Measurements from ENCODE around the gene CEND1.

Gene CEND1

DNA sequence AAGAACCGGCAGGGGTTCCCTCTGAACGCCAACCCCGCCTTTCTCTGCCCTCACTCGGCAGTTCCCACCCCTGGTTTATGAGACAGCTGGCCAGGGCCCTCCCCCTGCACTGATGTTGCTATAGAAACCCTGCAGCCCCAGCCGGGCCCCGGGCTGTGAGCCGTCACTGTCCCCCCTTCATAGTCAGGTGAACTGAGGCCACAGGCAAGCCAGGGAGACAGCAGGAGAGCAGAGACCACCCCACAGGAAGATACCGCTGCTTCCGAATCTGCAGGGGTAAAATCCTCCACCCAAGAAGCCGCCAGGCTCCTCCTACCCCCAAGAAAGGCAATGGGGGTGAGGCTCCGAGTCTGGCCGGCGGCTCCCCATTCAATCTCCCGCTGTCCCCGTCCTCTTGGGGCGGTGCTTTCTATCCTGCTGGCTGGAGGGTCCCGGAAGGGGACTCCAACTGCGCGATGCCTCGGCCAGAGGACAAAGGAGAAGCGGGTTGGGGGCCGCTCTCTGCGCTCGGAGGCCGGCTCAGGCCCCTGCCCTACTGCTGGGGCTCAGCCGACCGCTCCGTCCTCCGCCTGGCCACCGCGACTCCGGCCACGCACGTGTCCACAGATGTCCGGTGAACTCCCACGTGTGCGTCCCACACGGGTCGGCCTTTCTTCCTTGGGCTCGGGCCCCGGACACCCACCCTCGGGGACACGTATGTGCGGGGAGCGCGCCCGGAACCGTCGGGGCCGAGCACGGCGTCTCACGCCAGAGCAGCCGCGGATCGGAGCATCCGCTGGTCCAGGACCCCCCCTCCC lies 7.6 kb upstream of the CEND1 start:
- FAIRE-seq (peak; percentile 92), DNase-seq (ENCODE audit: insufficient read length, low spot score) (no peak)

DNA sequence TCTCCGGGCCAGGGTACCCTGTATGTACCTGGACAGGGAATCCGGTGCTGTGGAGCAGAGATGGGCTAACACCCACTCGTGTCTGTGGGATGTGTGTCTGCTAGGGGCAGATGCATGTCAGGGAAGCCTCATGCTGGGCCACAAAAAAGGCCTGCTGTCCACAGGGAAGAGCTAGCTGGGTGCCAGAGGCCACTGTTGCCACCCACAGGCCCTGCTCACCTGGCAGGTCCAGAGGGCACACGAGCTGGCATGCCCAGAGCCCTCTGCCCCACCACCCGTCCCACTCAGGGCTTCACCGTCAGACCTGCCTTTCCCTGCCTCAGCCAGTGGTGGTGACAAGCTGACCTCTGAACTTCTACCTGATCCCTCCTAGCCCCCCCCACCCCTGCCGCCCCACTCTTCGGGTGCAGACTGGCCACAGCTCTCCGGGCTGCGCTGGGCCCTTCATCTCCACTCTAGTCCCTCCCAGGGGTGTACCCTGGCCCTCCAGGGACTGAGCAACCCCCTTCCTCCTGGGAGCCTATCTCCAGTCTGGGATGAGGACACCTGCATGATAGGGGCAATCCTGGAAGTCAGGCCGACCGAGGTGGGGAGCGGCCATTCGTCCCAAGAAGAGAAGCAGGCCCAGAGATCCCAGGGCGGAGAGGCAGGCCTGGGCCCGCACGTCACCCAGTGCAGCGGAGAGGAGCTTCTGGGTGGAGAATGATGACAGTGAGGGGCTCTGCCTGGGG lies 6.8 kb upstream of the CEND1 start:
- DNase-seq (ENCODE audit: insufficient read length, low spot score) = no peak
- FAIRE-seq = peak; percentile 63

DNA sequence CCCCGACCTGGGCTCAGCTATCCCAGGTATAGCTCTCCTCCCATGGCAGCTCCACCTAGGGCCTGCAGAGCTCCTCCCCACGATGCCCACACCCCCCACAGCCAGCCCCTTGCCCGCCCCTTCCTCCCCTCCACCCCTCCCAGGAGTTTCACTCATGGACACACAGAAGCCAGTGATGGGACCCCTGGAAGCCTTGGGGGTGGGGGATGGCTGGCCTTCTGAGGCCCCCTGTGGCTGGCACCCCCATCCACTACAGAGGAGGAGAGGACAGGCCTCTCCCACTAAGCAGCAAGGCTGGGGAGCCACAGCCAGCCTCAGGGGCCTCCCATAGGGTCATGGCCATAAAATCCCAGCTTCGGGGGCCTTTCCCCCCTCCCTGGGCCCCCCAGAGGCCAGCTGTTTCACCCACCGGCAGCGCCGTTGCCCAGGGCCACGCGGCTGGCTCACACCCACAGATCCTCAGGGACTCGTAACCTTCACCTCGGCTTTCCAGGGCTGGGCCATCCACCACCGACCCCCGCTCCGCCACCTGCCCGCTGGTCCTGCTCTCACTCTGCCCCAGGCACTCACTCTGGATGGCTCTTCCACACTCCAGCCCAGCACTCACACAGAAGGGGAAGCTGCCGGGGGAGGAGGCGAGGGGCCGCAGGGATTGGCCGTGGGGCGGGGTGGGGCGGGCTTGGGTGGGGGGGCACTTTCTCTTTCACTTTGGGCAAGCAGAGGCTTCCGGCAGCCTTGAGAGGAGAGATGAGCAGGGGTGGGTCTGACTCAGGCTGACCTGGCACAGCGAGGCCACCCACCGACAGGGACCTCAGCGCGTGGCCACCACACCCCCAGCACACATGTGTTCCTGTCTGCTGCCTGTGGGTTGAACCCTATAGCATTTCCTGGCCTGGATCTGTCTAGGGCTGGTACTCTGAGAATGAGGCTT lies 6.0 kb upstream of the CEND1 start:
- FAIRE-seq = peak; percentile 95
- DNase-seq (ENCODE audit: insufficient read length, low spot score) = peak; percentile 90

DNA sequence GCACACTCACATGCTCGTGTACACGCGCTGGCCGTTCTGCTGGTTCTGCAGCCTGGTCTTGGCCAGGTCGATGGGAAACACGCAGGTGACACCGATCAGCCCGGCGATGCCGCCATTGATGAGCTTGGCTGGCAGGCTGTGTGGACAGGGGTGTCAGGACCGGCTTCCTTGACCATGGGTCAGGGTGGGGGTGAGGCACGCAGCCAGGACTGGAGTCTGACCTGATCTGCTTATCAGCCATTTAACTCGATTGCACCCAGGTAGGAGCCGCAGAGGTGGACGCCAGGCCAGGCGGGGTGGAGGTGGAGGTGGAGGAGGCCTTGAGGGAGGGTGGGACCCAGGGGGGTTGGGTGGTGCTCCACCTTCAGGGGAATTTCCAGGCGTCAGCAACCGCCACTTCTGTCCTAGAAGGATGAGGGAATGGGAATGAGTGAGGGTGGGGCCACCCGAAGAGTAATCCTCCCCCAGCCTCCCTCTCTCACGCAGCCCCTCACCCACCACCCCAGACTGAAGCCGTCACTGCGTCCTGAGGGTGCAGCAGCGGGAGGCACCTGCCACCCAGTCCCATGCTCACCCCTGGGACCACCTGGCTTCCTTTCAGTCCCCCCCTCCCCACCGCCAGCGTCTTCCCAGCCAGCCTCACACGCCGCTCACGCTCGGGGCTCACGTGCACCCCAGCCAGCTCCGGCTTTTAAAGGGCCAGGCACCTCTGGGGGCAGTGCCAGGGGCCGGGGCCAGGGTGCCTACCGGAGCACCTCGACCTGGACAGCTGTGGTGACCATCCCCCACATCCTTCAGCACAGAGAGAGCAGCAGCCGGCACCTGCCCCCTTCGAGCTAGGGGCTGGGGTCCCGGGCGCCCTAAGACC lies 5.1 kb upstream of the CEND1 start:
- FAIRE-seq (peak; percentile 69), DNase-seq (ENCODE audit: insufficient read length, low spot score) (no peak)

- DNase-seq (ENCODE audit: insufficient read length, low spot score) (no peak), FAIRE-seq (no peak)
Measured at GRCh38 chr11:794013-794765, 4.3 kb upstream of the CEND1 start.

- DNase-seq (ENCODE audit: insufficient read length, low spot score) (no peak), FAIRE-seq (no peak)
Measured at GRCh38 chr11:793556-793955, 3.7 kb upstream of the CEND1 start.

DNA sequence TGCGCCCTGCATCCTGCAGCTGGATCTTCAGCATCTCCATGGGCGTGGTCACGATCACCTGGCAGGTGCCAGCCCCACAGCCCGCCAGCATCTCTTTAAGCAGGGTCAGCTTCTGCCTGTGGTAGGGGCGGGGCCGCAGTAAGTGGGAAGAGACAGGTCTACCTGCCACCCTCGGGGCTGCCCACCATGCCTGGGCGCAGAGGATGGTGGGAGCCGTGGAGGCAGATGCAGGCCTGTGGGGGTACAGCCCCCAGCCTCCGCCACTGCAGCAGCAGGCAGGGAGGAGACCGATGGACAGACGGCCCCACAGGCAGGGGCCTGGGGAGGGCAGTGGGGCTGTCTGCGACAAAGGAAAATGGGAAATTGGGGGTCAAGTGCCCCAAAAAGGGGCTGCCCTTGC lies 3.0 kb upstream of the CEND1 start:
- DNase-seq (ENCODE audit: insufficient read length, low spot score) = no peak
- no peak for FAIRE-seq

GRCh38 chr11:792535-792821 lies 2.6 kb upstream of the CEND1 start:
- no peak for FAIRE-seq

GRCh38 chr11:791658-792534 lies 2.0 kb upstream of the CEND1 start:
- DNase-seq (ENCODE audit: insufficient read length, low spot score) = no peak
- FAIRE-seq = no peak

More at GRCh38 chr11:792535-792821, 2.6 kb upstream of the CEND1 start:
- DNase-seq (ENCODE audit: insufficient read length, low spot score) = no peak

DNA sequence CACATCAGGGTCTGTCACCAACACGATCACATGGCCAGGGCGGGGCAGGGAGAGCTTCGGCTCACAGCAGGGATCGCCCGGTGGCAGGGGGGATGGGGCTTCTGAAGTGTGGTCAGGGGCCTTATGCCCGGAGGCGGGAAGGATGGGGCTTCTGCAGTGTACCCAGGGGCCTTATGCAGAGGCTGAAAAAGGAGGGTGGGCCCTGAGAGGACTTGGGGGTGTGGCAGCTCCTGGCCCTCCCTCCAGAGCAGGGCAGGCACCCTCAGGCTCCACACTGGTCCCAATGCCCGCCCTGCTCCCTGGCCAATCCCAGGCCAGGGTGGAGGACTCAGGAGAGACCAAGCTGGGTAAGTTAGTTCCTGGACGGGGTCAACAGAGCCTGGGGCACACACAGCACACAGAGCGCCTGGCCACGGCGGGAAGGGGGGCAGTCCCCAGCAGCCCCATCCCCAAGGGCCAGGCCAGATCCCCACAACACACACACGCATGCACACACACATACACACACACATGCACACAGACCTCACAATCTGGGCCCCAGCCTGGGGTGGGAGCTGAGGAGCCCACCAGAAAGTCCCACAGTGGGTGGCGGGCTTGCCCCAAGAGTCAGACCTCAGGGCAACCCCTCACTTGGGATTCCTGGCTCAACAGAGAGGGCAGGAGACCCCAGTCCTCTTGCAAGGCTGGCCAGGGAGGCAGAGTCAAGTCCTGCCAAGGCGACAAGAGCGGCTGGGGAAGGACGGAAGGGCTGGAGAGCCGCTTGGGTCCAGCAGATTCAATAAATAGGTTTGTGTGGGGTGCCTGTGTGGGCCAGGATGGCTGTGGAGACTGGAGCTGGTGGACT lies 1.1 kb upstream of the CEND1 start:
- FAIRE-seq (no peak), DNase-seq (ENCODE audit: insufficient read length, low spot score) (no peak)

GRCh38 chr11:788953-789940 lies 643 bp downstream of the CEND1 start:
- no peak for FAIRE-seq
- no peak for DNase-seq (ENCODE audit: insufficient read length, low spot score)

DNA sequence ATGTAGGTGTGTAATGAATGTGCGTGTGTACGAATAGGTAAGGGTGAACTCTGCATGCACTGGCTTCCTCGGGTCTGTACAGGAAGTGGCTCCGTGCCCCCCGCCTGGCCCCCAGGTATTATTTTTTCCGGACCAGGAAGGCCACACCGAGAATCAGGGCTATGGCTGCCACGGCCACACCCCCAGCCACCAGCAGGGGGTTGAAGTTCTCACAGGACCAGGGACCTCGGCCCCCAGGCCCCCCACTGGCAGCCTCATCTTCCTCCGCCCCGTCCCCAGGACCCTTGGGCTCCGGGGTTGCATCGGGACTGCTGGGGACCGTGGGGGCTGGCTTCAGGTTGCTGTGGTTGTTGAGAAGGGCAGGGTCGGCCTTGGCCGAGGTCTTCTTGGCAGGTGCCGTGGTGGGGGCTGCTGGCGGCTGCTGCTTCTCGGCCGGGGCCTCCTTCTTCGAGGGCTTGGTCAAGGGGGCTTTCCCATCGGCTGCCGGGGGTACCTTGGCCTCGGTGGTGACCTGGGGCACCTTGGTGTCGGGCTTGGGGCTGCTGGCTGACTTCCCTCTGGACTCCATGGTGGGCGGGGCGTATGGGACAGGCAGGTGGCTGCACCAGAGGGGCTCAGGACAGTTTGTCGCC lies 1.8 kb downstream of the CEND1 start:
- peak; percentile 49 for FAIRE-seq
- no peak for DNase-seq (ENCODE audit: insufficient read length, low spot score)

DNA sequence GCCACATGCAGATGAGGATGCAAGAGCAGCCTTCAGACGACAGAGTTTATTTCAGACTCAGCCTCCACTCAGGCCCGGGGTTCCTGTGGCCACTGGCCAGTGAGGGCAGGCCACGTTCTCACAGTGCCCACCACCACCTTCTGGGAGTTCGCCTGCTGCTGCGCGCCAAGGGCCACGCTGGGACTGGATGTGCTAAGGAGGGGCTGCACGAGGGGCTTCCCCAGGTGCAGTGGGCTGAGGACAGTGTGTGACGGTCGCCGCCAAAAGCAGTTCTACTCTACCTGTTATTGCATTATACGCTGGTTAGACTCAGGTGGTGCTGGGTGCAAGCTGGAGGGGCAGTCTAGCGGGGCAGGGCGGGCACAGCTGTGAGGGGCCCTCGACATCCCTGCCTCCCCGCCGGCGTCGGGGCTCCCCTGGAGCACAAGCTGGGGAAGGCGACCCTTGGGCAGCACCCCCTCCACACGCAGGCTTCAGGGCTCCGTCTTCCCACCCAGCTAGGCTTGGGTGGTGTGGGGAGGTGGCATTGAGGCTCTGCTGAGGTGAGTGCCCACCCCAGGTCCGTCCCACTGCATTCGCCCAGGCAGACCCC lies 2.7 kb downstream of the CEND1 start:
- FAIRE-seq = peak; percentile 40
- DNase-seq (ENCODE audit: insufficient read length, low spot score) = no peak

DNA sequence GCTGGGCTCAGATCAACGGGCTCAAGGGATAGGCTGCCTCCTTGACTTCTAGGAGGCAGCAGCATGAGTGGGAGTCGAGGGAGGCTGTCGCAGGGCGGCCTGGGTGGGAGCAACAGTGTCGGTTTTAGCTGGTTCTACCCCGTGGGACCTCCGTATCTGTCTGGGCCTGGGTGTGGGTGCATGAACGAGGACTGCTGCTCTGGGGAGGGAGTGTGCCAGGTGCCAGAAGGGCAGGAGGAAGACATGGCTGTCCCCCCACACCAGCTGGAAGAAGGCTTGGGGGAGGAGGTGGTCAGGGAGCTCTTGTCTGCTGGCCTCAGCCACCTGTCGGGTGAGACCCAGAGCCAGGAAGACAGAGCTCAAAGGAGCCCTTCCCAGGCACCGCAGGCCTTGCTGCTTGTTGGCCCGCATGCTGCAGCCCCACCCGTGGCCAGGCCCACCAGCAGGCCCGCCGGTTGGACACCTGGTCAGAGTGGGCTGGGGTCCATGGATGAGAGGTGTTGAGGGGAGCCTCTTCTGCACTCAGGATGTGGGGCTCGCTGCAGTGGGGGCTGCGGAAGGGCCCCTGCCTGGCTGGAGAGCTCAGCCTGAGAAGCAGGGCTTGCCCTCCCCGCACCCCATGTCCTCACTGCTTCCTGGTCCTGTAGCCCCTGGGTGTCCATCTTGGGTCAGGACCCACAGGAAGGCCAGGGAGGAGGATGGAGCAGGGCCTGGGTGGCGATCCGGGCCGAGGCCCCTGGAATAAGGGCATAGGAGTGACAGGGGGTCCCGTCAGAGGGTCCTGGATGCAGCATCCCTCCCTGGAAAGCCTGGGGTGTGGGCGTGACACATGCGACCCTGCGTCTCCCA lies 3.4 kb downstream of the CEND1 start:
- FAIRE-seq (no peak), DNase-seq (ENCODE audit: insufficient read length, low spot score) (no peak)

DNA sequence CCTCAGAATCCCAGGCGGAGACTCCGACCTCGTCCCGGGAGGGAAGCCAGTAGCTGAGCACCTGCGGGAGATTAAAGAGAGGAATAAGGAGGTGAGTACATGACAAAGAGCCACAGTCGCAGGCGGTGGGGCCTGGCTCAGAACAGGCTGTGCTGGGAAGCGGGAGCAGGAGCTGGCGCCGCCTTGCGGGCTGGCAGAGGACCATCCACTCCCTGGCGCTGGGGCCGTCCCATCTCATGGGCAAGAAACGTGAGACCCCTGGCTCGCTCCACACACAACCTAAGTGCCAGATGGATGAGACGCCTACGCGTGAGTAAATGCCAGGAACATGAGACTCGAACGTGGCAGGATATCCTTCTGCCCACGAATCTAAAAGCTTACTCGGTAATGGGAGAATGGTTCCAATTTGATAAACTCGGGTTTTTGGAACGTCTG lies 6.3 kb downstream of the CEND1 start:
- DNase-seq (ENCODE audit: insufficient read length, low spot score) = peak; percentile 72
- peak; percentile 96 for FAIRE-seq
